Lower lobe of right lung (tissue), 2 donors: Measurements from ENCODE around the gene RUVBL1. TPM values are rescaled to one million over a fixed set of nuclear protein-coding genes. Genes with fewer than 3 reads are reported as not detected.

Source experiments
- ATAC-seq, 2 donors: fragments of 200-7000 bp; cut with Tn5 transposase; one replicate each; pipeline ENCODE4 v1.9.1; 2020 to 2022; ENCODE audit warnings: mild to moderate bottlenecking in 2 of 2, moderate library complexity in 2 of 2
- DNase-seq: peaks from one replicate; pipeline ENCODE4 v3.0.0-alpha.2; 2020
- H3K27ac ChIP-seq: fragments of 200-600 bp; one replicate; pipeline ENCODE4 v1.8.0; 2022
- H3K27me3 ChIP-seq: fragments of 200-600 bp; one replicate; pipeline ENCODE4 v1.8.0; 2022; ENCODE audit warnings: low read depth
- H3K36me3 ChIP-seq: fragments of 200-600 bp; one replicate; pipeline ENCODE4 v1.8.0; 2022; ENCODE audit warnings: mild to moderate bottlenecking
- H3K4me1 ChIP-seq: fragments of 200-600 bp; one replicate; pipeline ENCODE4 v1.8.0; 2022
- H3K4me3 ChIP-seq: fragments of 200-600 bp; one replicate; pipeline ENCODE4 v1.8.0; 2022; ENCODE audit warnings: mild to moderate bottlenecking
- H3K9me3 ChIP-seq: fragments of 200-600 bp; one replicate; pipeline ENCODE4 v1.8.0; 2022
- intact Hi-C: fragments of 100-400 bp; cut with DNase I; formaldehyde crosslinking; loops from one replicate; pipeline ENCODE4 v1.11.0; 2022
- total RNA-seq: library from RNA; stranded (reverse); fragmentation: NEBNext Ultra II Directional; extraction: Animal tissue kit (Norgen Biotek cat#: 25700); gene quantifications from one replicate; pipeline ENCODE4 v1.2.1, GENCODE V29; 2021
- TF ChIP-seq, protein P1 (sequence below): fragments of 200-600 bp; IDR thresholded peaks from one replicate; pipeline ENCODE4 v1.8.0; 2022; ENCODE audit warnings: antibody characterized with exemption, mild to moderate bottlenecking
- donor health status: DM: no; HTN: yes; CAD: no; lungs with severe emphysema.

RUVBL1 gene
- total RNA-seq, 1 donor from 2014 or later, result 21.4 TPM

DNA sequence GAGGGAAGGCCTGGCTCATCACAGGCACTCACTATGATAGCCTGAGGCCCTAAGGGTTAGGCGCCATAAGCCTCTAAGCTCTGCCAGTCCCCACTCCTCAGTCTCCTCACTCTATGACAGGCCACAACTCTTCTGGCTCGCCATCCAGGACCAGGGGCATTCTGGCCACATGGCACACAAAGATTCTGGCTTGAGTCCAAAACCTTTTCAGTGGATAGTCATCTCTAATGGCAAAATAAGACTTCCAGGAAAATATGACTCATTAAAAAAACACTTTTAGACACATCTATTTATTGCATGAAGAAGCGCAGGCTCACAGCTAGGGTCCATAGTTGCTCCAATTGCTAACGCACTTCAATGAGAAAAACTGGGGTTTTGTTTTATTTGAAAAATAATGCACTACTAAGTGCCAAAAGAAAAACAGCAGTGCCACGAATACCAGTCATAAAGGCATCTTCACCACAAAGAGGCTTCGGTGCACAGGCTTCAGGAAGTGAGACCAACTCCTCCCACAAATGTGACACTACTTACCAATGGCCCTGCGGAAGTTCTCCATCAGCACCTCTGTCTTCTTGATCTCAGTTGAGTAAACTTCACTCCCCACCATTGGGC lies 11.1 kb downstream of the RUVBL1 start:
- Histone ChIP-seq H3K9me3 (no peaks in the 10 kb centered on the region), H3K4me1 (no peaks in the 10 kb centered on the region), H3K4me3 (no peak overlapping the region), H3K36me3 (peaks cover 76% of the 10 kb centered on the region), H3K27ac (no peak overlapping the region), H3K27me3 (no peaks in the 10 kb centered on the region)
- TF ChIP-seq, protein P1, sequence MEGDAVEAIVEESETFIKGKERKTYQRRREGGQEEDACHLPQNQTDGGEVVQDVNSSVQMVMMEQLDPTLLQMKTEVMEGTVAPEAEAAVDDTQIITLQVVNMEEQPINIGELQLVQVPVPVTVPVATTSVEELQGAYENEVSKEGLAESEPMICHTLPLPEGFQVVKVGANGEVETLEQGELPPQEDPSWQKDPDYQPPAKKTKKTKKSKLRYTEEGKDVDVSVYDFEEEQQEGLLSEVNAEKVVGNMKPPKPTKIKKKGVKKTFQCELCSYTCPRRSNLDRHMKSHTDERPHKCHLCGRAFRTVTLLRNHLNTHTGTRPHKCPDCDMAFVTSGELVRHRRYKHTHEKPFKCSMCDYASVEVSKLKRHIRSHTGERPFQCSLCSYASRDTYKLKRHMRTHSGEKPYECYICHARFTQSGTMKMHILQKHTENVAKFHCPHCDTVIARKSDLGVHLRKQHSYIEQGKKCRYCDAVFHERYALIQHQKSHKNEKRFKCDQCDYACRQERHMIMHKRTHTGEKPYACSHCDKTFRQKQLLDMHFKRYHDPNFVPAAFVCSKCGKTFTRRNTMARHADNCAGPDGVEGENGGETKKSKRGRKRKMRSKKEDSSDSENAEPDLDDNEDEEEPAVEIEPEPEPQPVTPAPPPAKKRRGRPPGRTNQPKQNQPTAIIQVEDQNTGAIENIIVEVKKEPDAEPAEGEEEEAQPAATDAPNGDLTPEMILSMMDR, result no peak
- ATAC-seq (no peak), DNase-seq (no peak)
- intact Hi-C loops, result no loop called here

DNA sequence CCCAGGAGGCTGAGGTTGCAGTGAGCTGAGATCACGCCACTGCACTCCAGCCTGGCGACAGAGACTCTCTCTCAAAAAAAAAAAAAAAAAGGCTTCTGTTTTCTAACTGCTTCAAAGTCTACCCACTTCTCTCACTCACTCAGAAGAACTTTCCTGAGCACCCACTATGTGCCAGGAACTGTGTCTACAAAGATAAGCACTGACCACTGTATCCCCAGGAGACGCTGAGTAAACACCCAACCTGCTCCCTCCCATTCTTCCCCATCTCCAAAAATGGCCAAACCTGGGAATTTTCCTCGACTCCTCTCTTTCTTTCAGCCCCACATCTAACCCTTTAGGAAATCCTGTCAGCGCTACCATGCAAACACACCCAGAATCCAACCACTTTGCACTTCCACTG lies 12.5 kb downstream of the RUVBL1 start:
- no peak for DNase-seq
- Histone ChIP-seq H3K27me3 (no peaks in the 10 kb centered on the region), H3K9me3 (no peaks in the 10 kb centered on the region), H3K4me1 (no peaks in the 10 kb centered on the region), H3K27ac (no peak overlapping the region), H3K4me3 (no peak overlapping the region), H3K36me3 (peaks cover 65% of the 10 kb centered on the region)
- TF ChIP-seq, protein P1, result no peak
- intact Hi-C loops, result no loop called here
- no peak for ATAC-seq

DNA sequence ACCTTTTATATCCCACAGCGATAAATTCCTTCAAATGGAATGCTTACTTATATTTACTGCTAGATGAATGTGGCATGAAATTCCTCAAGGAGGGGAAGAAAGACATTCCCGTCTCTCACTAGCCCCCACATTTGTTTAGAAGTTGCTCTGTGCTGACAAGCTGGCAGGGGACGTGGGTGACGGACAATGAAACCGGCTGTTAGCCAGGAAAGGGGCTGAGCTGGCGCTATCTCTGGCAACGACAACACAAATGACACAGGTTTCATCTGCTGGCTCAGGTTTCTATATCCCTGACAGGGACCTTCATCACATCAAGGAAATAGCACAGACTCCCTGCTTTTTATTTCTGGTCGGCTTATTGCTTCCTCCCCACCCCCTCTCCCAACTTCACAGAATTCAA lies 15.8 kb downstream of the RUVBL1 start:
- Histone ChIP-seq H3K27me3 (no peaks in the 10 kb centered on the region), H3K4me3 (no peak overlapping the region), H3K4me1 (no peaks in the 10 kb centered on the region), H3K27ac (no peak overlapping the region), H3K9me3 (no peaks in the 10 kb centered on the region), H3K36me3 (peaks cover 61% of the 10 kb centered on the region)
- intact Hi-C loops, result no loop called here
- TF ChIP-seq, protein P1, result no peak
- ATAC-seq (no peak), DNase-seq (no peak)

DNA sequence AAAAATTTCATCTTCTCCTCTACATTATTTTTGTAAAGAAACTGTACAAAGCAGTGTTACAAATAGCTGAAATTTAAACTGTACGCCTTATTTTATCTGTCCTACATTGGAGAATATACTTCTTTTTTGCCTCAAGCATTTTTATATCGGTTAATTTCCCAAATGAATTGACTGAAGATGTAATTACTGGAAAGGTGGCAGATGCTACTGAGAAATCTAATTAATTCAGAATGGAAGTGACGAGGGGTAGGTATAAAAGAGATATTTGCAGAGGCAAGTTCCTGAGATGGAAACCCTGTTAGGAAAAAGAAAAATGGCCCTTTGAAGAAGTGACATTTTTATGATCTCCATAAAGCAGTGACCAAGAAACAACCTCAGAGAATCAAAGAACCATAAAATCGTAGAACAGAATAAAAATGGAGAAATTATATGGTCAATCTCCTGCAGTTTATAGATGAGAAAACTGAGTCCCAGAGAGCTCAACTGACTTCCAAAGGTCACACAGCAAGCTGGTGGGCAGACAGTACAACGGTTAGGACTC lies 20.4 kb downstream of the RUVBL1 start:
- no peaks in the 10 kb centered on the region for H3K4me1 ChIP-seq
- intact Hi-C loops, result no loop called here
- no peak overlapping the region for H3K4me3 ChIP-seq
- H3K36me3 ChIP-seq, result peaks cover 64% of the 10 kb centered on the region
- TF ChIP-seq, protein P1, result no peak
- no peaks in the 10 kb centered on the region for H3K27me3 ChIP-seq
- H3K27ac ChIP-seq, result no peak overlapping the region
- no peak for DNase-seq
- ATAC-seq, result no peak
- H3K9me3 ChIP-seq, result no peaks in the 10 kb centered on the region

DNA sequence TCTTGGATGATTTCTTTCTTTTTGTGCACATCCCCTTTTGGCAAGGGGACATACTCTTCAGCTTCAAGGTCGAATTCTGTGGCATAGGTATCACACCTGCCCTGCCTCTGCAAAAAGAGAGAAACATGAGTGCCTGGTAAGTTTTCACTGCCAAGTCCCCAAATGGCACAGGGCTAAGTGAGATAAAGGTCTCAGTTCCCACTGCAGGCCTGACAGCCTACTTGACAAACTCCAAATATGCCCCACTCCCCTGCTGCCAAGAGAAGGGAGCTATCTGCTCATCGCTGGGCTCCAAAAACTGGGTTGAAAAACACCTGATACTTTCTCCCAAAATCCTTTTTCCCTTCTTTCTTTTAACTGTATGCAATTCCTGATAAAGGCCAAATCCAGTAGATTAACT lies 23.0 kb downstream of the RUVBL1 start:
- DNase-seq (no peak), ATAC-seq (no peak)
- intact Hi-C loops, result no loop called here
- Histone ChIP-seq H3K9me3 (no peaks in the 10 kb centered on the region), H3K27ac (no peak overlapping the region), H3K4me3 (no peak overlapping the region), H3K4me1 (no peaks in the 10 kb centered on the region), H3K36me3 (peaks cover 84% of the 10 kb centered on the region), H3K27me3 (no peaks in the 10 kb centered on the region)
- TF ChIP-seq, protein P1, result no peak
